IMR-90 (cell line): ENCODE measurements around the gene STAT6. TPM values are rescaled to one million over a fixed set of nuclear protein-coding genes. Genes with fewer than 3 reads are reported as not detected.

Experiments
- ATAC-seq: fragments of 200-7000 bp; cut with Tn5 transposase; 2 replicates; pipeline ENCODE4 v1.9.1; 2020; ENCODE audit warnings: low read depth, mild to moderate bottlenecking, moderate library complexity
- BruUV-seq: library from RNA; stranded (reverse); fragments of 400-500 nt; replicated peaks from 2 replicates; lab custom pipeline; 2021; lab: Mats Ljungman, UMichigan
- CTCF ChIA-PET: fragments of 300-600 bp; formaldehyde crosslinking; extraction: SDS; loops from one replicate; lab custom pipeline; 2021; ENCODE audit warnings: antibody characterized with exemption; lab: Yijun Ruan, JAX
- POLR2A ChIA-PET: fragments of 300-600 bp; sonication (Branson Sonifier 250); formaldehyde crosslinking; loops from one replicate; lab custom pipeline; 2022; ENCODE audit warnings: antibody characterized with exemption; ENCODE audit not compliant: unreplicated experiment; lab: Charles Lee
- DNase-seq: peaks from one replicate; pipeline ENCODE4 v3.0.0; 2013
- H2AFZ ChIP-seq: replicated peaks from 2 replicates; pipeline ENCODE3; 2013; ENCODE audit warnings: low read length, mild to moderate bottlenecking; ENCODE audit not compliant: poor library complexity
- H2AK5ac ChIP-seq: 2 replicates; pipeline ENCODE4 v1.6.1; 2013; ENCODE audit warnings: low read depth, low read length, inconsistent platforms
- H2AK9ac ChIP-seq: replicated peaks from 2 replicates; pipeline ENCODE3; 2013; ENCODE audit warnings: mild to moderate bottlenecking, low read depth, low read length, moderate library complexity; ENCODE audit not compliant: poor library complexity
- H2BK120ac ChIP-seq: 2 replicates; pipeline ENCODE4 v1.6.1; 2013; ENCODE audit warnings: low read depth, low read length, inconsistent platforms
- H2BK15ac ChIP-seq: 3 replicates; pipeline ENCODE4 v1.6.1; 2013; ENCODE audit warnings: low read depth, low read length, inconsistent platforms
- H2BK20ac ChIP-seq: 2 replicates; pipeline ENCODE4 v1.6.1; 2013; ENCODE audit warnings: low read depth, mild to moderate bottlenecking, inconsistent platforms, low read length, moderate library complexity
- H2BK5ac ChIP-seq: 2 replicates; pipeline ENCODE4 v1.6.1; 2013; ENCODE audit warnings: mild to moderate bottlenecking, low read depth, low read length, inconsistent platforms; ENCODE audit not compliant: poor library complexity, severe bottlenecking
- H3K14ac ChIP-seq: replicated peaks from 2 replicates; pipeline ENCODE4 v1.6.1; 2013; ENCODE audit warnings: low read depth, low read length, inconsistent platforms
- H3K18ac ChIP-seq: 2 replicates; pipeline ENCODE4 v1.6.1; 2013; ENCODE audit warnings: low read depth, low read length, control low read depth
- H3K23ac ChIP-seq: 2 replicates; pipeline ENCODE4 v1.6.1; 2013; ENCODE audit warnings: low read depth, low read length, inconsistent platforms
- H3K27ac ChIP-seq: 2 replicates; pipeline ENCODE4 v1.5.1; 2013; ENCODE audit warnings: mild to moderate bottlenecking, control low read depth, low read length; ENCODE audit not compliant: insufficient read depth
- H3K27me3 ChIP-seq: 2 replicates; pipeline ENCODE4 v1.6.1; 2013; ENCODE audit warnings: low read length; ENCODE audit not compliant: control insufficient read depth, insufficient read depth
- H3K36me3 ChIP-seq: 2 replicates; pipeline ENCODE4 v1.6.1; 2013; ENCODE audit warnings: low read length, mixed read lengths; ENCODE audit not compliant: control insufficient read depth, insufficient read depth
- H3K4ac ChIP-seq: 2 replicates; pipeline ENCODE4 v1.6.1; 2013; ENCODE audit warnings: low read depth, low read length, inconsistent platforms
- H3K4me1 ChIP-seq: 2 replicates; pipeline ENCODE4 v1.6.1; 2013; ENCODE audit warnings: low read length, mixed read lengths; ENCODE audit not compliant: control insufficient read depth, insufficient read depth
- H3K4me2 ChIP-seq: 2 replicates; pipeline ENCODE4 v1.6.1; 2013; ENCODE audit warnings: low read depth, mild to moderate bottlenecking, control low read depth, low read length, moderate library complexity
- H3K4me3 ChIP-seq: 2 replicates; pipeline ENCODE4 v1.5.1; 2013; ENCODE audit warnings: low read depth, mild to moderate bottlenecking, control low read depth, low read length, moderate library complexity; ENCODE audit not compliant: insufficient read depth
- H3K56ac ChIP-seq: 2 replicates; pipeline ENCODE4 v1.6.1; 2013; ENCODE audit warnings: low read length, inconsistent platforms; ENCODE audit not compliant: insufficient read depth; ENCODE audit errors: extremely low read depth
- H3K79me1 ChIP-seq, 2 experiments: 2 replicates each; pipeline ENCODE4 v1.6.1; 2013; ENCODE audit warnings: low read length in 2 of 2, inconsistent platforms in 1 of 2, low read depth in 1 of 2
- H3K9ac ChIP-seq: 2 replicates; pipeline ENCODE4 v1.6.1; 2013; ENCODE audit warnings: low read depth, low read length, control low read depth
- H3K9me1 ChIP-seq: 2 replicates; pipeline ENCODE4 v1.6.1; 2013; ENCODE audit warnings: low read length, inconsistent platforms; ENCODE audit not compliant: insufficient read depth
- H3K9me3 ChIP-seq: 2 replicates; pipeline ENCODE4 v1.6.1; 2013; ENCODE audit warnings: low read length; ENCODE audit not compliant: control insufficient read depth, insufficient read depth
- H4K20me1 ChIP-seq: 2 replicates; pipeline ENCODE4 v1.6.1; 2013; ENCODE audit warnings: low read length, inconsistent platforms; ENCODE audit not compliant: insufficient read depth
- H4K5ac ChIP-seq: 2 replicates; pipeline ENCODE4 v1.6.1; 2013; ENCODE audit warnings: mild to moderate bottlenecking, low read depth, low read length, control low read depth
- H4K8ac ChIP-seq, 2 experiments: 2 replicates each; pipeline ENCODE4 v1.6.1; 2013; ENCODE audit warnings: low read depth in 2 of 2, low read length in 2 of 2, control low read depth in 1 of 2, inconsistent platforms in 1 of 2
- H4K91ac ChIP-seq: 2 replicates; pipeline ENCODE4 v1.6.1; 2013; ENCODE audit warnings: low read depth, low read length, inconsistent platforms; ENCODE audit not compliant: insufficient read depth
- BHLHE40 ChIP-seq: fragments of 150-350 bp; IDR thresholded peaks from 2 replicates; pipeline ENCODE4 v1.6.1; 2016; ENCODE audit warnings: mild to moderate bottlenecking, low read depth, low read length
- CEBPB ChIP-seq: IDR thresholded peaks from 2 replicates; pipeline ENCODE4 v1.6.1; 2012; ENCODE audit warnings: low read depth, low read length, improper control_type of control experiment
- MXI1 ChIP-seq: IDR thresholded peaks from 2 replicates; pipeline ENCODE4 v1.6.1; 2012; ENCODE audit warnings: low read depth, mild to moderate bottlenecking, low read length, moderate library complexity, borderline replicate concordance
- NFE2L2 ChIP-seq: fragments of 150-350 bp; IDR thresholded peaks from 2 replicates; pipeline ENCODE4 v1.6.1; 2016; ENCODE audit warnings: low read depth, mild to moderate bottlenecking, low read length
- POLR2A ChIP-seq: IDR thresholded peaks from 2 replicates; pipeline ENCODE4 v1.6.1; 2012; ENCODE audit warnings: mild to moderate bottlenecking, low read depth, low read length
- SMC3 ChIP-seq: fragments of 150-350 bp; IDR thresholded peaks from 2 replicates; pipeline ENCODE4 v1.6.1; 2016; ENCODE audit warnings: low read depth, mild to moderate bottlenecking, antibody characterized with exemption, low read length, moderate library complexity
- WGBS, 2 experiments: methylation state at CpG; one replicate each; pipeline versions ENCODE4 v1.1.5 to v1.1.7; 2013; ENCODE audit warnings: missing lambda C conversion rate in 2 of 2; ENCODE audit not compliant: insufficient read length in 1 of 2; ENCODE audit errors: extremely low coverage in 2 of 2; 5-methylcytosine and 5-hydroxymethylcytosine counted together
- dilution Hi-C: fragments of 300-500 bp; cut with HindIII; formaldehyde crosslinking; loops from one replicate; pipeline ENCODE4 v1.14.3; 2018; ENCODE audit warnings: low sequenced_read_pairs; ENCODE audit not compliant: unreplicated experiment
- in situ Hi-C: fragments of 300-500 bp; cut with MboI; formaldehyde crosslinking; loops from 3 replicates; pipeline ENCODE4 v1.14.3; 2019; ENCODE audit warnings: low sequenced_read_pairs, inconsistent platforms, mixed read lengths
- intact Hi-C: fragments of 100-400 bp; cut with micrococcal nuclease; formaldehyde crosslinking; loops from 2 replicates; pipeline ENCODE4 v1.10.0; 2022
- polyA plus RNA-seq, 3 experiments: library from polyadenylated mRNA; depleted of rRNA; stranded (reverse); fragments of >200 nt; gene quantifications; 2 replicates each; pipeline ENCODE4 v1.2.3, GENCODE V29; 2012; ENCODE audit warnings: low replicate concordance in 1 of 3
- total RNA-seq: library from RNA; depleted of rRNA; stranded (reverse); fragments of >200 nt; gene quantifications from 2 replicates; pipeline ENCODE4 v1.2.3, GENCODE V29; 2012

STAT6 gene
- total and polyA plus RNA-seq, 2 of the 4 experiments (the other 2 are of a cell fraction), result 43.4 to 96.9 TPM

- no peak overlapping the region for H3K9ac ChIP-seq
- dilution Hi-C loops (no loop called here), intact Hi-C loops (no loop called here), in situ Hi-C loops (no loop called here)
- no peak overlapping the region for H2AFZ ChIP-seq
- ChIA-PET CTCF (interaction anchor here (0.7 kb wide), 1 partner anchor 10 kb away, joined by 3 read pairs; no protein-coding TSS in a partner anchor), POLR2A (no interaction called here)
- TF ChIP-seq POLR2A, result no peak
- TF ChIP-seq SMC3, result no peak
- TF ChIP-seq CEBPB, result no peak
- no peak for TF ChIP-seq NFE2L2
- no peak for TF ChIP-seq BHLHE40
- no peak for TF ChIP-seq MXI1
- H2BK120ac ChIP-seq, result no peak overlapping the region
- no peak overlapping the region for H2BK15ac ChIP-seq
- ATAC-seq (no peak), DNase-seq (no peak)
- H3K56ac ChIP-seq, result no peak overlapping the region
- no peak overlapping the region for H3K4me3 ChIP-seq
- WGBS, 2 experiments, result no CpG with 5 or more reads among the region's 7 CpGs
- H3K23ac ChIP-seq, result no peak overlapping the region
- no peak overlapping the region for H2BK5ac ChIP-seq
- BruUV-seq, result no TSS peak
- H3K27ac ChIP-seq, result no peak overlapping the region
- no peak overlapping the region for H3K4me2 ChIP-seq
- H3K9me1 ChIP-seq, result peaks cover 5% of the 10 kb centered on the region
- no peak overlapping the region for H4K5ac ChIP-seq
- peaks cover 39% of the 10 kb centered on the region for H3K36me3 ChIP-seq
- H3K27me3 ChIP-seq, result no peaks in the 10 kb centered on the region
- H3K14ac ChIP-seq, result no peak overlapping the region
- no peak overlapping the region for H4K91ac ChIP-seq
- no peak overlapping the region for H3K4ac ChIP-seq
- no peaks in the 10 kb centered on the region for H3K9me3 ChIP-seq
- H4K8ac ChIP-seq, result no peak overlapping the region
- peak overlapping the region; percentile 37 for H2AK9ac ChIP-seq
- H2BK20ac ChIP-seq, result no peak overlapping the region
- H2AK5ac ChIP-seq, result no peak overlapping the region
- H3K79me1 ChIP-seq, result peaks cover 22 to 57% of the 10 kb centered on the region in 2 experiments
- no peak overlapping the region for H3K18ac ChIP-seq
- 0 out of 2 replicates have a peak, but pooled peaks cover 2% of the 10 kb centered on the region for H3K4me1 ChIP-seq
- H4K20me1 ChIP-seq, result peaks cover 15% of the 10 kb centered on the region
These were observed 3.6 kb downstream of the STAT6 start for GRCh38 chr12:57107456-57108155.
